Heart left ventricle (tissue), 16 donors: Measurements from ENCODE around the gene EEF1AKMT4. TPM values are rescaled to one million over a fixed set of nuclear protein-coding genes. Genes with fewer than 3 reads are reported as not detected.

Source experiments
- ATAC-seq, 4 donors: fragments of 200-7000 bp; cut with Tn5 transposase; one replicate each; pipeline ENCODE4 v1.9.1; 2020 to 2022; ENCODE audit warnings: moderate library complexity in 4 of 4, mild to moderate bottlenecking in 3 of 4, moderate number of reproducible peaks in 1 of 4
- DNase-seq, 5 donors: peaks; one replicate each; pipeline ENCODE4 v3.0.0-alpha.2; 2020
- H3K27ac ChIP-seq, 12 donors: fragments of 200-600 bp; sonication (generic) in 4 of 12; one replicate each; pipeline versions ENCODE4 v1.5.0 to v1.8.0; 2016 to 2022; ENCODE audit warnings: mild to moderate bottlenecking in 2 of 12
- H3K27me3 ChIP-seq, 9 donors: fragments of 200-600 bp; sonication (generic) in 2 of 9; one replicate each; pipeline versions ENCODE4 v1.5.1 to v1.8.0; 2016 to 2022; ENCODE audit warnings: mild to moderate bottlenecking in 3 of 9
- H3K36me3 ChIP-seq, 9 donors: fragments of 200-600 bp; sonication (generic) in 2 of 9; one replicate each; pipeline versions ENCODE4 v1.5.0 to v1.8.0; 2018 to 2022; ENCODE audit warnings: mild to moderate bottlenecking in 2 of 9
- H3K4me1 ChIP-seq, 12 donors: fragments of 200-600 bp; sonication (generic) in 4 of 12; one replicate each; pipeline versions ENCODE4 v1.5.0 to v1.8.0; 2016 to 2022; ENCODE audit warnings: mild to moderate bottlenecking in 3 of 12
- H3K4me3 ChIP-seq, 12 donors: fragments of 200-600 bp; sonication (generic) in 4 of 12; one replicate each; pipeline versions ENCODE4 v1.5.0 to v1.8.0; 2017 to 2022; ENCODE audit warnings: mild to moderate bottlenecking in 9 of 12, moderate library complexity in 4 of 12
- H3K9me3 ChIP-seq, 12 donors: fragments of 200-600 bp; sonication (generic) in 4 of 12; one replicate each; pipeline versions ENCODE4 v1.5.0 to v1.8.0; 2016 to 2022; ENCODE audit warnings: mild to moderate bottlenecking in 1 of 12
- POLR2A ChIP-seq, 2 donors: fragments of 450-650 bp; IDR thresholded peaks; one replicate each; pipeline ENCODE4 v1.6.1; 2017; ENCODE audit warnings: antibody characterized with exemption in 2 of 2, mild to moderate bottlenecking in 2 of 2, moderate library complexity in 2 of 2
- WGBS, 4 donors: extraction: QIAGEN DNeasy Blood & Tissue Kit in 2 of 4; methylation state at CpG; one replicate each; pipeline versions ENCODE4 v1.1.5 to v1.1.7; 2013 to 2018; 5-methylcytosine and 5-hydroxymethylcytosine counted together
- intact Hi-C, 10 donors: fragments of 100-400 bp; cut with DNase I; formaldehyde crosslinking; loops; one replicate each; pipeline versions ENCODE4 v1.11.1 to v1.14.2; 2022
- polyA plus RNA-seq, 2 donors: library from polyadenylated mRNA; stranded (reverse); fragments of 200-250 nt; gene quantifications; one replicate each; pipeline ENCODE4 v1.2.3, GENCODE V29; 2013
- total RNA-seq, 9 donors: library from RNA; depleted of rRNA in 2 of 9; stranded (reverse); fragments of >200 nt in 2 of 9; fragmentation: NEBNext Ultra II Directional in 3 of 9; extraction: Animal tissue kit (Norgen Biotek cat#: 25700) in 3 of 9; gene quantifications; one replicate each; pipeline versions ENCODE4 v1.1.0 to v1.2.4, GENCODE V29; 2016 to 2023
- TF ChIP-seq, protein P1 (sequence below), 12 donors: fragments of 200-600 bp; sonication (generic) in 4 of 12; IDR thresholded peaks; one replicate each; pipeline versions ENCODE4 v1.5.0 to v1.8.0; 2018 to 2022; ENCODE audit warnings: antibody characterized with exemption in 12 of 12, mild to moderate bottlenecking in 5 of 12
- donor health status: ischemic (EF 13 %, LVEDD 7.1; RV severe dilation, severe dysfunction).
- donor health status: healthy with polysubstance abuse.
- donor health status: DM: no; HTN: yes; CAD: no.
- donor health status: DM: no; HTN: no; CAD: no.
- donor health status: ischemic (EF 25% LVEDD 6.9; RV normal size, moderate dysfunction).
- donor health status: ischemic (EF 25% LVEDD 5.7; RV mildly dilated, moderate dysfunction).
- donor health status: healthy.
- donor health status: DM: yes; HTN: yes; CAD: no.
- donor health status: ischemic (EF 35%, LVEDD 5.7; RV mildly dilated, moderate dysfunction).
- donor health status: nonischemic (EF 11% LVEDD 7.7; RV severe dilation, severe dysfunction).
- donor health status: DM: yes; HTN: yes; CAD: no.
- donor health status: PGD.
- donor health status: ischemic (EF 29% LVEDD 5.4; RV normal size, mild dysfunction).
- donor health status: nonischemic (EF 23%, LVEDD 6.1; RV moderate dilation, normal function).

EEF1AKMT4 gene
- total and polyA plus RNA-seq, 11 donors = 0.66 to 16.7 (median 2.1) TPM

DNA sequence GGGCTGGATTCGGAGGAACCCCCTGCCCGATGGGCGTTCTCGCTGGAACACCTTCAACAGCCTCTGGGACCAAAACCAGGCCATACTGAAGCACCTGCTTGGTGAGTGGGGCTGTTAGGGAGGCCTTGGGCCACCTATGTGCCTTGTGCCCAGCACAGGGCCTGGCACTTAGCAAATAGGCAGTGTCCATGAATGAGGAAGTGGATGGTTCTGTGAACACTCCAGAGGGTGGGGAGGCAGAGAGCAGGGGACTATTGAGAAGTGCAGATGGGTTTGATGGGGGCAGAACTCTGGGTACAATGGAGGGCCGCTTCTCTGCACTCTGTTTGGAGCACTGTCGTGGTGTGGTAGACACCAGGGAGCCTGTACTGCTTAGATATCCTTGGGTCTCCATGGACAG lies 27.9 kb downstream of the EEF1AKMT4 start:
- 82 to 93% (median 87%) methylated on average over 6 of the region's 6 CpGs for WGBS, 4 donors
- intact Hi-C loops = no loop called here
- no peak overlapping the region for H3K4me3 ChIP-seq
- H3K36me3 ChIP-seq = no peaks in the 10 kb centered on the region
- H3K4me1 ChIP-seq = peaks cover 0 to 9% (median 0%) of the 10 kb centered on the region in 12 donors
- H3K27me3 ChIP-seq = peaks cover 7 to 43% (median 13%) of the 10 kb centered on the region in 9 donors
- TF ChIP-seq, protein P1, sequence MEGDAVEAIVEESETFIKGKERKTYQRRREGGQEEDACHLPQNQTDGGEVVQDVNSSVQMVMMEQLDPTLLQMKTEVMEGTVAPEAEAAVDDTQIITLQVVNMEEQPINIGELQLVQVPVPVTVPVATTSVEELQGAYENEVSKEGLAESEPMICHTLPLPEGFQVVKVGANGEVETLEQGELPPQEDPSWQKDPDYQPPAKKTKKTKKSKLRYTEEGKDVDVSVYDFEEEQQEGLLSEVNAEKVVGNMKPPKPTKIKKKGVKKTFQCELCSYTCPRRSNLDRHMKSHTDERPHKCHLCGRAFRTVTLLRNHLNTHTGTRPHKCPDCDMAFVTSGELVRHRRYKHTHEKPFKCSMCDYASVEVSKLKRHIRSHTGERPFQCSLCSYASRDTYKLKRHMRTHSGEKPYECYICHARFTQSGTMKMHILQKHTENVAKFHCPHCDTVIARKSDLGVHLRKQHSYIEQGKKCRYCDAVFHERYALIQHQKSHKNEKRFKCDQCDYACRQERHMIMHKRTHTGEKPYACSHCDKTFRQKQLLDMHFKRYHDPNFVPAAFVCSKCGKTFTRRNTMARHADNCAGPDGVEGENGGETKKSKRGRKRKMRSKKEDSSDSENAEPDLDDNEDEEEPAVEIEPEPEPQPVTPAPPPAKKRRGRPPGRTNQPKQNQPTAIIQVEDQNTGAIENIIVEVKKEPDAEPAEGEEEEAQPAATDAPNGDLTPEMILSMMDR (IDR thresholded peaks at IDR 0.05) = no peak
- no peak for TF ChIP-seq POLR2A (IDR thresholded peaks at IDR 0.05)
- no peaks in the 10 kb centered on the region for H3K9me3 ChIP-seq
- ATAC-seq = no peak
- no peak for DNase-seq
- H3K27ac ChIP-seq = no peak overlapping the region

DNA sequence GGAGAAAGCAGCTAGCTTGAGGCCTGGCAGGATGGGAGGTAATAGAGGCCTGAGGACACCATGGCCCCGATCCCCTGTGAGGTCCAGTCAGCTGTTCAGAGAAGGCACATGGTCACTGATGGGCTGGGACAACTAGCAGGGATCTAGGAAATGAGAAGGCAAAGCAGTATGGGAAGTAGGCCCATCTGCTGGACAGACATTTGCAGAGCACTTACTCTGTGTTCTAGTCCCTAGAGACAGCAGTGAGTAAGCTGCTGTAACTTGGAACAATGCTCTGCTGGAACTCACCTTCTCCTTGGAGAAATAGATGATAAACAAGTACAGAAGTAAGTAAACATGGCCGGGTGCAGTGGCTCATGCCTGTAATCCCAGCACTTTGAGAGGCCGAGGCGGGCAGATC lies 33.5 kb downstream of the EEF1AKMT4 start:
- intact Hi-C loops = loop anchor here in 3 of 10 donors (10.0 kb wide), 1 partner anchor 388 kb away; no protein-coding TSS in a partner anchor

DNA sequence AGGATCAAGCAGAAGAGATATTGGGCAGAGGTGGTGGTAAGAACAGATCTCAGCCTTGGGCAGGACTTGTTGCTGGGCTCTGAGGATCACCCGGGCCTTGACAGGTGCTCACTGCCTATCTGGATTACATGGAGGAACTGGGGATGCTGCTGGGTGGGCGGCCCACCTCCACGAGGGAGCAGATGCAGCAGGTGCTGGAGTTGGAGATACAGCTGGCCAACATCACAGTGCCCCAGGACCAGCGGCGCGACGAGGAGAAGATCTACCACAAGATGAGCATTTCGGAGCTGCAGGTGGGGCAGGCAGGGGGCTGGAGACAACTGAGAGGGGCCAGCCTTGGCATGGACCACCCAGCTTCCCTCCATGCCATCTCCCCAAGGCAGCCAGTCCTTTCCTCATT lies 34.2 kb downstream of the EEF1AKMT4 start:
- Histone ChIP-seq H3K9me3 (no peaks in the 10 kb centered on the region), H3K4me3 (no peak overlapping the region), H3K27me3 (peaks cover 0 to 10% (median 0%) of the 10 kb centered on the region in 9 donors), H3K36me3 (no peaks in the 10 kb centered on the region), H3K4me1 (peaks cover 0 to 8% (median 0%) of the 10 kb centered on the region in 12 donors), H3K27ac (no peak overlapping the region)
- TF ChIP-seq POLR2A (IDR thresholded peaks at IDR 0.05) = no peak
- TF ChIP-seq, protein P1 (IDR thresholded peaks at IDR 0.05) = no peak
- ATAC-seq (no peak), DNase-seq (no peak)
- 87 to 94% (median 91%) methylated on average over 8 of the region's 8 CpGs for WGBS, 4 donors
- intact Hi-C loops = loop anchor here in 3 of 10 donors (10.0 kb wide), 1 partner anchor 389 kb away; no protein-coding TSS in a partner anchor

More for the DNA sequence above, 33.5 kb downstream of the EEF1AKMT4 start:
- H3K9me3 ChIP-seq = no peaks in the 10 kb centered on the region
- peaks cover 0 to 8% (median 0%) of the 10 kb centered on the region in 9 donors for H3K27me3 ChIP-seq
- 89 to 93% (median 90%) methylated on average over 4 of the region's 4 CpGs for WGBS, 4 donors
- H3K36me3 ChIP-seq = no peaks in the 10 kb centered on the region
- ATAC-seq (no peak), DNase-seq (no peak)
- H3K4me1 ChIP-seq = peaks cover 0 to 8% (median 0%) of the 10 kb centered on the region in 12 donors
- TF ChIP-seq, protein P1 (IDR thresholded peaks at IDR 0.05) = no peak
- no peak for TF ChIP-seq POLR2A (IDR thresholded peaks at IDR 0.05)
- H3K4me3 ChIP-seq = no peak overlapping the region
- H3K27ac ChIP-seq = no peak overlapping the region

DNA sequence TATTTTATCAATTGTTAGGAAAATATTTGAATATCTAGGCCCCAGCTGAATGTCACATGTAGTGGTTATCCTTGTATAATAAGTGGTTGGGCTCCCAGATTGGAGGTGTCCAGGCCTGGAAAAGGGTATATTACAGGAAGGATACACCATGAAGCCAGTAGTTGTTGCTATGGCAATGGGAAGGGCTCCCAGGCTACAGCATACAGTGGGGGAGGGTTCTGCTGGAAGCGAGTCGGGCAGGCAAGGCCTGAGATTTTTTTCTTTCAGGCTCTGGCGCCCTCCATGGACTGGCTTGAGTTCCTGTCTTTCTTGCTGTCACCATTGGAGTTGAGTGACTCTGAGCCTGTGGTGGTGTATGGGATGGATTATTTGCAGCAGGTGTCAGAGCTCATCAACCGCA lies 35.2 kb downstream of the EEF1AKMT4 start:
- Histone ChIP-seq H3K27ac (no peak overlapping the region), H3K36me3 (no peaks in the 10 kb centered on the region), H3K27me3 (peaks cover 0 to 10% (median 3%) of the 10 kb centered on the region in 9 donors), H3K9me3 (no peaks in the 10 kb centered on the region), H3K4me3 (no peak overlapping the region), H3K4me1 (peaks cover 0 to 8% (median 0%) of the 10 kb centered on the region in 12 donors)
- ATAC-seq (peak; percentile 59 to 89 (median 82)), DNase-seq (peak in 2 of 5 donors; percentile 48 to 54)
- WGBS, 4 donors = 13 to 46% (median 21%) methylated on average over 3 to 4 of the region's 4 CpGs
- TF ChIP-seq POLR2A (IDR thresholded peaks at IDR 0.05) = no peak
- TF ChIP-seq, protein P1 (IDR thresholded peaks at IDR 0.05) = peak in 8 of 12 donors; percentile 18 to 51 (median 29)
- intact Hi-C loops = loop anchor here in 3 of 10 donors (10.0 kb wide), 1 partner anchor 390 kb away; no protein-coding TSS in a partner anchor
